ENCODE results near the gene FRMD1.

FRMD1 gene

DNA sequence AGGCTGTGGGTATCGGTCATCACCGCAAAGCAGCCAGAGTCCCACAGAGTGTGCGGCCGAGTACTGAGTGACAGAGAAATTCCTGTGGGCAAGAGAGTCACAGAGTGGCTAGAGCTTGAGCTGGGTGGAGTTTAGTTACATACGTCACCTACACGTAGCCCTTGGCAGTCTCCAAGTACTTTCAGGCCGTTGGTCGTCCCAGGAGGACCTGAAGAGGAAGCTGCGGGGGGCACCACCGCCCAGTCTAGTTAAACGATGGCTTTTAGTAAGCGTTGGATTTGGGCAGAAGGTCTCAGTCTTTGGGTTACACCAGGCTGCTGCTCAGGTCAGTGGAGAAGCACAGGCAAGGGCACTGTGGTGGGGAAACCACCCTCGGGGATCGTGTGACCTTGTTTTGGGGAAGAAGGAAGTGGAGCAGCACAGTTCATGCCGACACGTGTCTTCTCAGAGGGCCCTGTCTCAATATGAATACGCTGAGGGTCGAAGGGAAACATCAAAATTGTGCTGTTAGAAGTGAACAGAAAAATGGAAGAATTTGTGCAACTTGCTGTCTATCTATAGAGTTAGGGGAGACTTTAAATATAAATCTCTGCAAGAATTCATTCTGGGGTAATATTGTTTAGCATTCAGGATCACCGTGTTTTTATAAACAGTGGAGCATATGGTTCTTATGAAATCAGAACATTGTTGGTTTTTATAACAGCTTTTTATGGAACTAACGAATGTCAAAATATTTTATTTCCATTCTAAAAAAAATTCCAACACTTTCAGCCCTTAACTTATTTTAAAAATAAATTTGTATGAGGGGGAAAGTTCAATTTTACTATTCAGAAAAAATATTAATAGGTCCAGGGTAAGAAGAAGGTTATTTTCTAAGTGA lies 52.9 kb downstream of the FRMD1 start:
- TF ChIP-seq CTCF (IDR thresholded peaks at IDR 0.05; ENCODE audit: control insufficient read depth, insufficient read depth, low read depth, low read length, missing control alignments): no peak
- no peak overlapping the region for H3K4me3 ChIP-seq (ENCODE audit: control insufficient read depth, low read depth, low read length)
- DNase-seq (ENCODE audit: low read depth): no peak

DNA sequence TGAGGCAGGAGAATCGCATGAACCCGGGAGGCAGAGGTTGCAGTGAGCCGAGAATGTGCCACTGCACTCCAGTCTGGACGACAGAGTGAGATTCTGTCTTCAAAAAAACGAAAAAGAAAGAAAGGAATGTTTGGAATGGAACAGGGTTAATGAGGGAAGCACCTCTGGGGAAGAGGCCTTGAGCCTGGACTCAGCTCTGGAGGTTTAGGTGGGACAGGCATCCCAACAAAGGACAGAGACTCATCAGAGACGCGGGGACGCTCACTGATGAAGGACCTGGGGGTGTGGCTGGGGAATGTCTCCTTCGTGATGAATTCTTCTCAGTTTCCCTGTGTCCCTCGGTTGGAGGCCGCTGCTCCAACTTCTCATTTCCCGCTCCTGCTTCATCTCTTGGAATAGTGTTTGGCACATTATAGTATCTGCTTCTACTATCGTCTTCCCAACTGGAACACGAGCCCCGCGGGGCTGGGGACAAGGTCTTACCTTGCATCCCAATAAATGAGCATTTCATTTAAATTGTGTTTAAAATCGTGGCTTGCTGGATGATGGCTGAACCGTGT lies 54.0 kb downstream of the FRMD1 start:
- TF ChIP-seq CTCF (IDR thresholded peaks at IDR 0.05; ENCODE audit: control insufficient read depth, insufficient read depth, low read depth, low read length, missing control alignments): no peak
- no peak for DNase-seq (ENCODE audit: low read depth)
- H3K4me3 ChIP-seq (ENCODE audit: control insufficient read depth, low read depth, low read length): no peak overlapping the region

GRCh38 chr6:168022488-168023321 lies 56.3 kb downstream of the FRMD1 start:
- no peak overlapping the region for H3K4me3 ChIP-seq (ENCODE audit: control insufficient read depth, low read depth, low read length)
- no peak for DNase-seq (ENCODE audit: low read depth)
- TF ChIP-seq CTCF (IDR thresholded peaks at IDR 0.05; ENCODE audit: control insufficient read depth, insufficient read depth, low read depth, low read length, missing control alignments): no peak

GRCh38 chr6:168021581-168021980 lies 57.4 kb downstream of the FRMD1 start:
- no peak for TF ChIP-seq CTCF (IDR thresholded peaks at IDR 0.05; ENCODE audit: control insufficient read depth, insufficient read depth, low read depth, low read length, missing control alignments)
- no peak overlapping the region for H3K4me3 ChIP-seq (ENCODE audit: control insufficient read depth, low read depth, low read length)
- DNase-seq (ENCODE audit: low read depth): no peak

DNA sequence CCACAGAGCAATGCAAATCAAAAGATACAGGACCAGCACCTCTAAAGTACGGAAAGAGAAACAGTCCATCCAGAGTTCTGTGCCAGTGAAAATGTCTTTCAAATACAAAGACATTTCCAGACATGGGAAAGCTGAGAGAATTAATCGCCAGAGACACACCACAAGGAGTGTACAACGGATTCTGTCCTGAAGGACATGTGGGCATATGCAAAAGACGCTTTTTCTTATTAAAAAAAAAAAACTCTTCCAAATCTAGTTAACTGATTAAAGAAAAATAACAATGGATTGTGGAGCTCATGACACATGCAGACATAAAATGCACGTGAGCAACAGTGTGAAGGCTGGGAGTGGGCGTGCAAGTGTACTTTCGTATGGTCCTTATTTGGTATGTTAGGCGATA lies 58.8 kb downstream of the FRMD1 start:
- DNase-seq (ENCODE audit: low read depth): no peak
- no peak overlapping the region for H3K4me3 ChIP-seq (ENCODE audit: control insufficient read depth, low read depth, low read length)
- no peak for TF ChIP-seq CTCF (IDR thresholded peaks at IDR 0.05; ENCODE audit: control insufficient read depth, insufficient read depth, low read depth, low read length, missing control alignments)

DNA sequence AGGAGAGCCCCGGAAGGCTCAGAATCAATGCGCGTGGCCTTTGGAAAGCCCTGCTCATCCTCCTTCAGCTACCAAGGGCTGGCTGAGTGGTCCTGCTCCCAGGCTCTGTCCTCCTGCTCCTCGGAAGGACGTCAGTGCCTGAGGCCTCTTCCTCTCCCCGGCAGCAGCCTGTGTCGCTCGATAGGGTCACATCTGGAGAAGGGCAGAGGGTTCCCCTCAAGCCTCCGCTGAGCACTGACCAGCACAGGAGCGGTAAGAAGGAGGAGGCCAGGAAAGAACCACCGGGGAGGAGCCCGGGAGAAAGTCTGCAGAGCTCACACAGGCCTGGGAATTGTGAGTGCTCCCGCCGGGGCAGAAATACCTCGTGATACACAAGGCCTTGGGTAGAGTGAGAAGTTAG lies 60.3 kb downstream of the FRMD1 start:
- H3K4me3 ChIP-seq (ENCODE audit: control insufficient read depth, low read depth, low read length): no peak overlapping the region
- DNase-seq (ENCODE audit: low read depth): no peak

More for the DNA sequence above, 60.3 kb downstream of the FRMD1 start:
- no peak for TF ChIP-seq CTCF (IDR thresholded peaks at IDR 0.05; ENCODE audit: control insufficient read depth, insufficient read depth, low read depth, low read length, missing control alignments)
